ENCODE results near the gene WDR89. TPM values are rescaled to one million over a fixed set of nuclear protein-coding genes. Genes with fewer than 3 reads are reported as not detected.

Gene WDR89
- polyA plus RNA-seq, 1 of the 3 experiments (the other 2 are of a cell fraction), result 2.6 TPM

GRCh38 chr14:63663428-63664341, 22.0 kb upstream of the WDR89 start:
- WGBS (ENCODE audit: low lambda C conversion rate), result 90% methylated on average over 3 of the region's 12 CpGs
- DNase-seq, result no peak
- CTCF ChIA-PET, result no interaction called here

More at GRCh38 chr14:63663428-63664341, 22.0 kb upstream of the WDR89 start:
- Histone ChIP-seq H3K79me2 (ENCODE audit: insufficient read depth) (no peaks in the 10 kb centered on the region), H3K9me3 (no peaks in the 10 kb centered on the region), H2AFZ (ENCODE audit: low read depth) (no peak overlapping the region), H4K20me1 (ENCODE audit: insufficient read depth) (no peaks in the 10 kb centered on the region), H3K4me1 (ENCODE audit: control insufficient read depth in 1 of 2, insufficient read depth in 2 of 2, low read depth in 1 of 2, low read length in 1 of 2) (peaks cover 0 to 5% of the 10 kb centered on the region in 2 experiments; a peak in 1 of 4 replicates), H3K4me3 (ENCODE audit: low read depth in 2 of 2, low read length in 1 of 2) (no peak overlapping the region), H3K9ac (no peak overlapping the region), H3K9me2 (no peaks in the 10 kb centered on the region), H3K4me2 (no peak overlapping the region), H3K36me3 (replicated peaks in 1 of 2; ENCODE audit: control insufficient read depth in 1 of 2, insufficient read depth in 2 of 2, low read length in 1 of 2) (no peaks in the 10 kb centered on the region), H3F3A (replicated peaks; ENCODE audit: insufficient read depth) (no peaks in the 10 kb centered on the region), H3K27me3 (ENCODE audit: insufficient read depth) (no peaks in the 10 kb centered on the region), H3K27ac (ENCODE audit: low read depth in 2 of 2, low read length in 1 of 2) (no peak overlapping the region)
- POLR2A ChIA-PET, result no interaction called here
- TF ChIP-seq ZBTB33 (IDR thresholded peaks at IDR 0.05; ENCODE audit: borderline replicate concordance, low read depth), result no peak
- no peak for TF ChIP-seq SMC3 (IDR thresholded peaks at IDR 0.05; ENCODE audit: low read depth, low read length)
- no peak for TF ChIP-seq MEF2A (IDR thresholded peaks at IDR 0.05; ENCODE audit: borderline replicate concordance, low read depth)
- no peak for TF ChIP-seq TCF12 (IDR thresholded peaks at IDR 0.05)
- no peak for TF ChIP-seq SIN3A (IDR thresholded peaks at IDR 0.05; ENCODE audit: borderline replicate concordance, low read depth, low read length)
- TF ChIP-seq IRF3 (IDR thresholded peaks at IDR 0.05; ENCODE audit: low read depth, low read length), result no peak
- TF ChIP-seq NRF1 (IDR thresholded peaks at IDR 0.05; ENCODE audit: low read depth, low read length), result no peak
- TF ChIP-seq REST (IDR thresholded peaks at IDR 0.05; ENCODE audit: low read depth, low read length), result no peak
- no peak for TF ChIP-seq EZH2phosphoT487 (IDR thresholded peaks at IDR 0.05; ENCODE audit: borderline replicate concordance, low read depth)
- no peak for TF ChIP-seq JUND (IDR thresholded peaks at IDR 0.05)

Measured in SK-N-SH (cell line).